GM12878 (cell line): ENCODE measurements around the gene UCN2. TPM values are rescaled to one million over a fixed set of nuclear protein-coding genes. Genes with fewer than 3 reads are reported as not detected.

ENCODE experiments used
- ATAC-seq: fragments of 200-7000 bp; cut with Tn5 transposase; 3 replicates; pipeline ENCODE4 v1.9.1; 2020; ENCODE audit warnings: mild to moderate bottlenecking, moderate library complexity
- BruUV-seq: library from RNA; stranded (reverse); fragments of 400-500 nt; replicated peaks from 2 replicates; lab custom pipeline; 2021; lab: Mats Ljungman, UMichigan
- CTCF ChIA-PET: fragments of 300-600 bp; sonication (Branson Sonifier 250); formaldehyde crosslinking; extraction: SDS; loops from one replicate; lab custom pipeline; 2021; ENCODE audit warnings: inconsistent platforms; lab: Yijun Ruan, JAX
- POLR2A ChIA-PET: fragments of 350-600 bp; formaldehyde crosslinking; extraction: SDS; loops from one replicate; lab custom pipeline; 2021; ENCODE audit warnings: inconsistent platforms; lab: Charles Lee
- RAD21 ChIA-PET: fragments of 300-600 bp; sonication (Branson Sonifier 250); formaldehyde crosslinking; loops from one replicate; lab custom pipeline; 2023; ENCODE audit warnings: antibody characterized with exemption; ENCODE audit not compliant: unreplicated experiment; lab: Charles Lee
- SMC1A ChIA-PET: fragments of 300-600 bp; sonication (Branson Sonifier 250); formaldehyde crosslinking; loops from one replicate; lab custom pipeline; 2023; ENCODE audit not compliant: unreplicated experiment, uncharacterized antibody; lab: Charles Lee
- DNase-seq: peaks from one replicate; pipeline ENCODE4 v3.0.0-alpha.2; 2011; ENCODE audit warnings: low read depth, low spot score
- FAIRE-seq: peaks from 3 replicates; lab custom pipeline; 2011; peaks lifted over from hg19 to GRCh38; lab: Jason Lieb, UNC
- H2AFZ ChIP-seq: 2 replicates; pipeline ENCODE4 v1.6.0; 2011; ENCODE audit warnings: low read depth, low read length, control low read depth; ENCODE audit not compliant: control insufficient read depth
- H3K27ac ChIP-seq: 2 replicates; pipeline ENCODE4 v1.5.1; 2011; ENCODE audit warnings: control low read depth; ENCODE audit not compliant: control insufficient read depth, insufficient read depth
- H3K27me3 ChIP-seq, 2 experiments: replicated peaks in 1 of 2; 2 replicates each; pipeline versions ENCODE4 v1.6.0 to v1.6.1; 2011; ENCODE audit warnings: low read length in 1 of 2; ENCODE audit not compliant: control insufficient read depth in 2 of 2, insufficient read depth in 2 of 2
- H3K36me3 ChIP-seq, 2 experiments: 2 replicates each; pipeline ENCODE4 v1.5.1; 2011; ENCODE audit warnings: low read length in 1 of 2; ENCODE audit not compliant: control insufficient read depth in 2 of 2, insufficient read depth in 2 of 2
- H3K4me1 ChIP-seq: 2 replicates; pipeline ENCODE4 v1.6.1; 2011; ENCODE audit warnings: mild to moderate bottlenecking, low read length, moderate library complexity, mixed read lengths; ENCODE audit not compliant: control insufficient read depth, insufficient read depth
- H3K4me2 ChIP-seq: 2 replicates; pipeline ENCODE4 v1.6.0; 2011; ENCODE audit warnings: control low read depth; ENCODE audit not compliant: control insufficient read depth, insufficient read depth
- H3K4me3 ChIP-seq: fragments of 200-600 bp; sonication (generic); 2 replicates; pipeline ENCODE4 v1.5.1; 2016
- H3K79me2 ChIP-seq: 2 replicates; pipeline ENCODE4 v1.6.0; 2011; ENCODE audit warnings: low read length; ENCODE audit not compliant: control insufficient read depth, insufficient read depth
- H3K9ac ChIP-seq: 2 replicates; pipeline ENCODE4 v1.8.0; 2011; ENCODE audit warnings: low read length, control low read depth, mixed read lengths; ENCODE audit not compliant: control insufficient read depth, insufficient read depth
- H3K9me3 ChIP-seq: replicated peaks from 3 replicates; pipeline ENCODE4 v1.5.1; 2011; ENCODE audit warnings: mild to moderate bottlenecking, low read length; ENCODE audit not compliant: control insufficient read depth, insufficient read depth
- H4K20me1 ChIP-seq: 2 replicates; pipeline ENCODE4 v1.6.0; 2011; ENCODE audit not compliant: control insufficient read depth, insufficient read depth
- BCLAF1 ChIP-seq: fragments of 450-650 bp; IDR thresholded peaks from 2 replicates; pipeline ENCODE4 v1.6.1; 2017; ENCODE audit warnings: antibody characterized with exemption, mild to moderate bottlenecking, moderate library complexity
- E4F1 ChIP-seq: fragments of 450-650 bp; IDR thresholded peaks from 2 replicates; pipeline ENCODE4 v1.6.1; 2018; ENCODE audit warnings: borderline replicate concordance, mild to moderate bottlenecking; ENCODE audit not compliant: partially characterized antibody
- HCFC1 ChIP-seq: fragments of 150-350 bp; IDR thresholded peaks from 2 replicates; pipeline ENCODE4 v1.6.1; 2014; ENCODE audit warnings: low read length
- HDGF ChIP-seq: fragments of 450-650 bp; IDR thresholded peaks from 2 replicates; pipeline ENCODE4 v1.6.1; 2016; ENCODE audit warnings: antibody characterized with exemption
- SIN3A ChIP-seq: IDR thresholded peaks from 2 replicates; pipeline ENCODE4 v1.6.1; 2012; ENCODE audit warnings: low read depth, low read length, improper control_type of control experiment
- SMARCA5 ChIP-seq: fragments of 450-650 bp; IDR thresholded peaks from 2 replicates; pipeline ENCODE4 v1.6.1; 2017; ENCODE audit warnings: mild to moderate bottlenecking
- TCF12 ChIP-seq: IDR thresholded peaks from 2 replicates; pipeline ENCODE4 v1.6.1; 2011; ENCODE audit warnings: low read depth, mild to moderate bottlenecking, low read length
- ZNF207 ChIP-seq: fragments of 450-650 bp; IDR thresholded peaks from 2 replicates; pipeline ENCODE4 v1.6.1; 2014; ENCODE audit warnings: antibody characterized with exemption, mild to moderate bottlenecking, borderline replicate concordance
- ZSCAN29 ChIP-seq: fragments of 450-650 bp; IDR thresholded peaks from 2 replicates; pipeline ENCODE4 v1.6.1; 2017; ENCODE audit warnings: mild to moderate bottlenecking, moderate library complexity
- WGBS: methylation state at CpG from one replicate; pipeline ENCODE4 v1.1.6; 2016; ENCODE audit warnings: low lambda C conversion rate; ENCODE audit not compliant: insufficient replicate concordance, insufficient coverage; ENCODE audit errors: missing lambda C conversion rate; 5-methylcytosine and 5-hydroxymethylcytosine counted together
- in situ Hi-C: fragments of 300-500 bp; cut with MboI; formaldehyde crosslinking; loops from 9 replicates; pipeline ENCODE4 v1.14.3; 2018; ENCODE audit warnings: mixed read lengths
- intact Hi-C: fragments of 100-400 bp; cut with micrococcal nuclease; formaldehyde crosslinking; loops from one replicate; pipeline ENCODE4 v1.14.2; 2022; ENCODE audit not compliant: unreplicated experiment
- polyA plus RNA-seq, 11 experiments: library from polyadenylated mRNA; depleted of rRNA in 4 of 11; unstranded in 6 of 11; stranded (reverse) in 5 of 11; fragments of >200 nt; fragmentation: Nextera tagmentation in 4 of 11; fragmentation: Illumina TruSeq in 1 of 11; extraction: Ambion mirVana in 4 of 11; extraction: Trizol in 1 of 11; gene quantifications; 1 replicate in 1 of 11; 2 replicates in 10 of 11; pipeline versions ENCODE4 v1.2.1 to v1.2.3, GENCODE V29; 2011 to 2016; ENCODE audit warnings: inconsistent platforms in 2 of 11, missing spikeins in 2 of 11, low read depth in 1 of 11
- total RNA-seq, 4 experiments: library from RNA; depleted of rRNA in 3 of 4; stranded (reverse); fragments of >200 nt in 3 of 4; fragmentation: Illumina TruSeq in 1 of 4; extraction: Trizol in 1 of 4; gene quantifications; 2 replicates each; pipeline versions ENCODE4 v1.2.1 to v1.2.3, GENCODE V29; 2013 to 2021

Gene UCN2
- total and polyA plus RNA-seq, 10 of the 15 experiments (the other 5 are each of a cell fraction or from before 2014, with no cell fraction given), result 0.05 TPM; not detected in 9

GRCh38 chr3:48598323-48599076 is 34.9 kb upstream of the UCN2 start:
- WGBS, result 83% methylated on average over 5 of the region's 5 CpGs
- no peak for DNase-seq
- FAIRE-seq, result no peak
- H2AFZ ChIP-seq, result no peak overlapping the region
- no peak for ATAC-seq
- no peaks in the 10 kb centered on the region for H4K20me1 ChIP-seq
- no peak overlapping the region for H3K4me3 ChIP-seq
- intact Hi-C loops, result no loop called here
- CTCF ChIA-PET, result interaction anchor here (1.4 kb wide), 1 partner anchor 37 kb away, joined by 4 read pairs; no protein-coding TSS in a partner anchor
- H3K4me2 ChIP-seq, result no peak overlapping the region
- POLR2A ChIA-PET, result no interaction called here
- no peaks in the 10 kb centered on the region; the same call in 1 of the 2 replicates for H3K4me1 ChIP-seq
- H3K27me3 ChIP-seq, result peaks cover 0 to 9% of the 10 kb centered on the region in 2 experiments; a peak in 2 of 4 replicates
- RAD21 ChIA-PET, result no interaction called here
- H3K9ac ChIP-seq, result no peak overlapping the region
- no peak overlapping the region for H3K27ac ChIP-seq
- in situ Hi-C loops, result no loop called here
- H3K79me2 ChIP-seq, result no peaks in the 10 kb centered on the region
- H3K36me3 ChIP-seq, result peaks cover 24 to 39% of the 10 kb centered on the region in 2 experiments
- TF ChIP-seq ZSCAN29 (no peak), HDGF (no peak), BCLAF1 (no peak), ZNF207 (no peak), E4F1 (no peak), SMARCA5 (no peak), HCFC1 (no peak), TCF12 (no peak), SIN3A (no peak)
- no TSS peak for BruUV-seq
- SMC1A ChIA-PET, result no interaction called here
- no peaks in the 10 kb centered on the region for H3K9me3 ChIP-seq
